Renal cortex interstitium (tissue), 15 donors: ENCODE measurements around the gene MAST4. TPM values are rescaled to one million over a fixed set of nuclear protein-coding genes. Genes with fewer than 3 reads are reported as not detected.
A peak's percentile ranks its signal among the peaks of the same experiment; 100 is the strongest.

ENCODE experiments used
- DNase-seq, 11 donors: peaks; one replicate each; pipeline ENCODE4 v3.0.0-alpha.2; 2013; ENCODE audit warnings: low read depth in 9 of 11, low spot score in 4 of 11; ENCODE audit errors: extremely low read depth in 1 of 11
- long read RNA-seq, 16 experiments: transcript quantifications; one replicate each; lab custom pipeline, GENCODE V29; 2026
- polyA plus RNA-seq, 3 donors: library from polyadenylated mRNA; unstranded; fragments of 120-200 nt; gene quantifications; one replicate each; pipeline ENCODE4 v1.2.1, GENCODE V29; 2013; ENCODE audit not compliant: insufficient read length in 3 of 3

Gene MAST4
- 10 to 100 TPM; 15.2 to 19.4 (median 16.8) TPM for polyA plus RNA-seq
- long read RNA-seq, donor 1, result 0 reads
- long read RNA-seq, donor 2, partial matches to known transcripts, result 0 of 2 reads
- long read RNA-seq, donor 2, other reads (novel, unspliced or antisense), result 0 of 2 reads
- long read RNA-seq, donor 3, partial matches to known transcripts, result 0 of 3 reads
- long read RNA-seq, donor 3, other reads (novel, unspliced or antisense), result 0 of 3 reads
- long read RNA-seq, donor 4, result 0 reads
- long read RNA-seq, donor 5, result 0 reads
- long read RNA-seq, donor 6, result 0 reads
- long read RNA-seq, donor 7, result 0 reads
- long read RNA-seq, donor 8, result 0 reads
- long read RNA-seq, donor 9, partial matches to known transcripts, result 0 of 2 reads
- long read RNA-seq, donor 9, other reads (novel, unspliced or antisense), result 0 of 2 reads
- long read RNA-seq, donor 10, partial matches to known transcripts, result 0 of 1 reads
- long read RNA-seq, donor 10, other reads (novel, unspliced or antisense), result 0 of 1 reads
- long read RNA-seq, donor 11, result 0 reads
- long read RNA-seq, donor 12, full-length matches to known transcripts, result 2 of 2 reads
- long read RNA-seq, donor 12, partial matches to known transcripts, result 0 of 2 reads
- long read RNA-seq, donor 12, other reads (novel, unspliced or antisense), result 0 of 2 reads
- long read RNA-seq, donor 13, result 0 reads
- long read RNA-seq, donor 14, result 0 reads
- long read RNA-seq, donor 15, partial matches to known transcripts, result 0 of 2 reads
- long read RNA-seq, donor 15, other reads (novel, unspliced or antisense), result 0 of 2 reads
- long read RNA-seq, donor 16, partial matches to known transcripts, result 5 of 7 reads
- long read RNA-seq, donor 16, other reads (novel, unspliced or antisense), result 0 of 7 reads

DNA sequence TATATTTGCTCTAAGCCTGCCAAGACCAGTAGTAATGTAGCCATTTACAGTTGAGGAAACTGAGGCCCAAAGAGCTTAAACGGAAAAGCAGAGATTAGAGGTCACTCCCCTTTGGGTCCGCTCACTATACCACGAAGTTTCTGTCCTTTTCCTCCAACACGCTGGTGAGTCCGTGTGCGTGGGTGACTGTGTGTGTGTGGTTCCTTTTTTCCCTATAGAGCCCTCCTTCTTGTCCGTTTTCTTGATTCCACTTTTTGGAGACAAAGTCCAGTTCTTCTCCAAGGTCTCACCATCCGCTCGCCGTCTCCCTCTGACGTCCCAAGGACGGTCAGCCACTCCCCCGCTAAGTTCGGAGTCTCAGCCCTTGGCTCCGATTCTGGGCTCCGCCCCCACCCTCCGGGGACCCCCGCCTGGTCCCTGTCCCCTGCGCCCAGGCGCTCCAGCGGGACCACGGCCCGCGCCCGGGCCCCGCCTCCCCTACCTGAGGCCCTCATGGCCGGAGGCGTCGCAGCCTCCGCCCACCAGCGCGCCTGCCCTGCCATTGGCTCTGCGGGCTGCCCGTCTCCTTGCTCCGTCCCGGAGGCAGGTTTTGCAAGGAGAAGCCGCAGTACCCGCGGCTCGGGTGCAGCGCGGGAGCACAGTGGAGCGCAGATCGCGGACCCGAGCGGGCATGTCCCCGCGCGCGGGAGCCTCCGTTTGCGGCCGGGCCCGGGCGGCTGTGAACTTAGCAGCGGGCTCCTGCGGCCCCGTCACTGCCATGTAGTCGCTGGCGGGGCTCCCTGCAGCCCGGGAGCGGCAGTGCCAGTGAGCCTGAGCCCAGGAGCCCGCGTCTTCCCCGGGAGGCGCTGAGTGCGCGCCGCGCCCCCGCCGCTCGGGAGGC, at the start of gene MAST4:
Gene MAST4 (plus strand): TSS at position 638 of the 880 bp plus-strand sequence. CDS start 263 bp downstream, outside the sequence.
- DNase-seq, result peak; percentile 78 to 91 (median 88)

DNA sequence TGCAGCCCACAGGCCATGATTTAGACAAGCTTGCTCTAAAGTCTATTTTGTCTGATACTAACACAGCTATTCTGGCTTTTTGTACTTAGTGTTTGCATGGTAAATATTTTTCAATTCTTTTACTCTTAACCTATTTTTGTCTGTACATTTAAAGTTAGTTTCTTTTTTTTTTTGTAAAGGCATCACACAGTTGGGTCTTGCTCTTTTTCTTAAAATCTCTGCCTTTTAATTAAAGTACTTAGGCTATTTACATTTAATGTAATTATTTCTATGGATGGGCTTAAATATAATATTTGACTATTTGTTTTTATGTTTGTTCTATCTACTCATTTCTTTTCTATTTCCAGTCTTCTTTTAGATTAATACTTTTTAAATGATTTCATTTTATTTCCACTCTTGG, 49.7 kb upstream of the MAST4 start:
- DNase-seq, result no peak

DNA sequence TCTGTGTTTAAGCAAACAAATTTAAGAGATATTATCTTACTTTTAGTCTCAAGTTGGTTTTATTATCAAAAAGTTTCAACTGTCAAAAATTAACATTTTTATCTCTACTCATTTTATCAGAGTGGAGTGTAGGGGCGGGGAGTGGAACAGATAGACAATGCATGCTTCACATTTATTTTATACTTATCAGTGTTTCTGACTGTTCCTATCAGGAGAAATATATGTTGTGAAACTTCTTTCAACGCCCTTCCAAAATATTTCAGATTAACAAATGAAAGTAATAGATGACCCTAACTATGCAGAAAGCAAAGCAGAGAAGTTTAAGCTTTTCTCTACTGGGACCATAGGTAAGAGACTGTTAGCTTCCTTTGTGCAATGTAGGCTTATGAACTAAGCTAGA, 44.9 kb upstream of the MAST4 start:
- no peak for DNase-seq

GRCh38 chr5:66551945-66552344, 44.2 kb upstream of the MAST4 start:
- no peak for DNase-seq

GRCh38 chr5:66553368-66553912, 42.8 kb upstream of the MAST4 start:
- DNase-seq, result no peak

- no peak for DNase-seq
Observed at GRCh38 chr5:66553916-66554575, 42.1 kb upstream of the MAST4 start.

DNA sequence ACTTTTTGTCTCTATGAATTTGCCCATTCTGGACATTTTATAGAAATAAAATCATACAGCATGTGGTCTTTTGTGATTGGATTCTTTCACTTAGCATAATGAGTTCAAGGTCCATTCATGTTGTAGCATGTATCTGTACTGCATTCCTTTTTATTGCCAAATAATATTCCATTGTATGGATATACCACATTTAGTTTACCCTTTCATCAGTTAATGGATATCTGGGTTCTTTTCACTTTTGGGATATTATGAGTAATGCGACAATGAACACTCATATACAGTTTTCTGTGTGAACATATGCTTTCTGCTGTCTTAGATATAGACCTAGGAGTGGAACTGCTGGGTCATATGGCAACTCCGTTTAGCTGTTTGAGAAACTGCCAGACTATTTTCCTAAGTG, 41.3 kb upstream of the MAST4 start:
- DNase-seq, result no peak

DNA sequence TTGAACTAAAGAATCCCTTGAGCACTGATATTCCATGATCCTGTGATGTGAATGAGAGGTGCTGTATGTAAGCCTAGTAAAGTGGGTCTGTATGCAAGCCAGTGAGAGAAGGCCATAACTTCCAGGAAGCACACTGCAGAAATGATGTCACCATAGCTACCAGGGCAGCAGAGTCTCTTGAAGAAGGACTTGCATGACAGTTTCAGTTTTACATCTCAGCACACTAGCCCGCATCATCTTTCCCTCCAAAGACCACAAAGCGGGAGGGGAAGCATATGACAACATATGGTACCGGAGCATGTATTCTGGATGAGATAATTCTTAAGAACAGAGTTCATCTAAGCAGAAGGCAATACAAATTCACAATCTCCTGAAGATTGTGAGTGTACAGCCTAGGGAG, 37.6 kb upstream of the MAST4 start:
- no peak for DNase-seq

DNA sequence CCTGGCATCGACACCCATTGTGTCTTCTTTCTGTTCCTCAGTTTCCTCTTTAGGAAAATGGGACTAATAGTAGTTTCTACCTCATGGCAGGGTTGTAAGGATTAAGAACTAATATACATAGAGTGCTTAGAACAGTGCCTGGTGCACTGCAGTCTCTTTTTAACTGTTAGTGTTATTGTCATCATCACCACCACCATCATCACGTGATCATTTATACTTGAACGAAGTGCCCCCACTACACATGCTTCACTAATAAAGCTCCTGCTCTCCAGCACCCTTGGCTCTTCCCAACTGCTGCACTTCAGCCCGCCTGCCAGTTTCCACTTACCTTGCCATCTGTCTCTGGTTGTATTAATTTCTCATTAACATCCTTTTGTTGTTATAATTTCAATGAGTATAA, 35.8 kb upstream of the MAST4 start:
- DNase-seq, result no peak

DNA sequence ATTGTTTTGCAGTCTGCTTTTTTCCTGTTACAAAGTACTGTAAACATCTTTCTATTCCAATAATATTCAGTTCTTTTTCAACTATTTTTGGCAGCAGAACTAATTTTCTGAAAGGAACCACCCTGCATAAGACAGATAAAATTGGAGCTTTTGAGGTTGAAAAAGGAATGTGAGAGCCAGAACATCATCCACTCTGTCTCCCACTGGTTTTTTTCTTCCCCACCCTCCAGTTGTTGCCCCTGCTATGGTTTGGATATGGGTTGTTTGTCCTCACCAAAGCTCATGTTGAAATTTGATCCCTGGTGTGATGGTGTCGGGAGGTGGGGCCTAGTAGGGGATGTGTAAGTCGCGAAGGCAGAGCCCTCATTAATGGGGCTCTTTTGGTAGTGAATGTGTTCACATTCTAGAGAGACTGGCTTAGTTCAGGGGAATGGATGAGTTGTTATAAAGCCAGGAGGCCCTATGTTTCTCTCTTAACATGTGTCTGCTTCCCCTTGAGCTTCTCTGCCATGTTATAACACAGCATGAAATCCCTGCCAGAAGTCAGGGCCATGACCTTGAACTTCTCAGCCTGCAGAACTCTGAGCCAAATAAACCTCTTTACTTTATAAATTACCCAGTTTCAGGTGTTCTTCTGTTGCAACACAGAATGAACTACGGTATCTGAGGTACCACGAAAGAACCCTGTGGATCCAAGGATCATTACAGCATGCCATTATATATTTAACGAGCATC, 34.8 kb upstream of the MAST4 start:
- peak in 1 of 11 donors; percentile 9 for DNase-seq

- no peak for DNase-seq
Observed at GRCh38 chr5:66565878-66566277, 30.3 kb upstream of the MAST4 start.

GRCh38 chr5:66567474-66567873, 28.7 kb upstream of the MAST4 start:
- DNase-seq, result no peak

- DNase-seq, result peak in 1 of 11 donors; percentile 17
Observed at GRCh38 chr5:66570201-66570600, 26.0 kb upstream of the MAST4 start.

DNA sequence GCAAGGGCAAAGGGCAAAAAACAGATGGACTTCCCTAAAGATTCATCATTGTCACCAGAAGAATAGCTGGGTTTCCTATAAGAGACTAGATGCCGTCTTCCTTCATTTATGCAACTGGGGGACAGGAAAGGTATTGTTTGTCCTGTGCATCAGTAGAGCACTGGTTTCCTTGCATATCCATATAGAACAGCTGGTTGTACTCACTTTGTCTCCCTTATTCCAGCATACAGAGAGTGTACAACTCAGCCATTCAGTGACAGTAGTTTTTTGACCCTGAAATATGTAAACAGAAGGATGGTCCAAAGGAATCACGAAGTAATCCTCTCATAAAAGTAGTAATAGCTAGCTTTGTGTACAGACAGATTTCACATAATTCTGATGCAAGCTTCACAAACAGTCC, 22.5 kb upstream of the MAST4 start:
- peak in 2 of 11 donors; percentile 16 to 20 for DNase-seq

- DNase-seq, result no peak
Observed at GRCh38 chr5:66582499-66583165, 13.6 kb upstream of the MAST4 start.

DNA sequence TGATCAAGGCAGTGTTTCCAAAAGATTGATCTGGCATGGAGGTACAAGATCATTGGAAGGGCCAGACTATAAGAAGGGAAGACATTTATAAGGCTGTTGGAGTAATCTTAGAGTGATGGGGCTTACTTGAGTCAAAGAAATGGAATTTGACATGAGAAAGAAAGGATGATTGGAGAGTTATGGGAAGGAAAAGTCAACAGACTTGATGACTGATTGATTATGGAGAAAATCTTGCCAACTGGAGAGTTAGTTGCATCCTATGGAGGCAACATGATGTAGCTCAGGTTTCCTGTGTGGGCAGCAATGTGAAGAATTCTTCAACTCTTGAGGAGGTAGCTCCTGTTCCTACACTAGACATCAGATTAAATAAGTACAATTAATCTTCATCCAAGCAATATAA, 10.9 kb upstream of the MAST4 start:
- no peak for DNase-seq

GRCh38 chr5:66587771-66588170, 8.4 kb upstream of the MAST4 start:
- DNase-seq, result no peak
